K562 (cell line): ENCODE data around the gene TPK1.

Source experiments
- BMI1 ChIP-seq: fragments of 150-350 bp; IDR thresholded peaks from 2 replicates; pipeline ENCODE4 v1.6.1; 2014; ENCODE audit warnings: low read length
- FOXM1 ChIP-seq, 2 experiments: fragments of 450-650 bp in 1 of 2; sonication (generic) in 1 of 2; formaldehyde crosslinking in 1 of 2; IDR thresholded peaks; 2 replicates each; pipeline versions ENCODE4 v1.6.1 to v1.9.0; 2017 to 2022; ENCODE audit warnings: low read depth in 2 of 2, mild to moderate bottlenecking in 2 of 2, missing genetic modification reagents in 1 of 2, moderate library complexity in 1 of 2
- GTF2F1 ChIP-seq: IDR thresholded peaks from 2 replicates; pipeline ENCODE4 v1.6.1; 2011; ENCODE audit warnings: low read depth, low read length, improper control_type of control experiment
- IRF1 ChIP-seq: sonication (generic); formaldehyde crosslinking; IDR thresholded peaks from 2 replicates; pipeline ENCODE4 v1.8.0; 2022; ENCODE audit warnings: missing genetic modification reagents, mild to moderate bottlenecking, borderline replicate concordance
- KDM4B ChIP-seq, 2 experiments: fragments of 450-650 bp in 1 of 2; sonication (generic) in 1 of 2; IDR thresholded peaks; 2 replicates each; pipeline ENCODE4 v1.6.1; 2016 to 2017; ENCODE audit warnings: borderline replicate concordance in 2 of 2, antibody characterized with exemption in 1 of 2, low read depth in 1 of 2, mild to moderate bottlenecking in 1 of 2
- MXI1 ChIP-seq: IDR thresholded peaks from 2 replicates; pipeline ENCODE4 v1.6.1; 2011; ENCODE audit warnings: low read depth, mild to moderate bottlenecking, improper control_type of control experiment, low read length
- NFRKB ChIP-seq: fragments of 450-650 bp; IDR thresholded peaks from 2 replicates; pipeline ENCODE4 v1.6.1; 2016; ENCODE audit warnings: low read depth
- PTBP1 ChIP-seq: fragments of 200-400 bp; formaldehyde crosslinking; IDR thresholded peaks from 2 replicates; pipeline ENCODE4 v1.6.1; 2017; ENCODE audit warnings: low read depth, low read length
- RNF2 ChIP-seq: sonication (generic); IDR thresholded peaks from 2 replicates; pipeline ENCODE4 v1.6.1; 2016
- SAFB2 ChIP-seq: fragments of 200-400 bp; formaldehyde crosslinking; IDR thresholded peaks from 2 replicates; pipeline ENCODE4 v1.6.1; 2018; ENCODE audit warnings: borderline replicate concordance, low read length, low read depth, moderate library complexity; ENCODE audit not compliant: severe bottlenecking
- SIN3A ChIP-seq, 2 experiments: fragments of 150-350 bp in 1 of 2; IDR thresholded peaks; 2 replicates each; pipeline ENCODE4 v1.6.1; 2011 to 2016; ENCODE audit warnings: borderline replicate concordance in 2 of 2, low read depth in 2 of 2, low read length in 2 of 2, mild to moderate bottlenecking in 2 of 2, moderate library complexity in 2 of 2; ENCODE audit not compliant: control insufficient read depth in 1 of 2

GRCh38 chr7:144481833-144482232 lies 354.0 kb downstream of the TPK1 start:
- TF ChIP-seq RNF2 (no peak), IRF1 (CRISPR knock-in tag) (no peak), MXI1 (no peak), FOXM1 (IDR thresholded peaks at IDR 0.05; ENCODE audit: low read depth) (no peak), FOXM1 (CRISPR knock-in tag; IDR thresholded peaks at IDR 0.05; ENCODE audit: low read depth) (no peak), BMI1 (no peak), KDM4B (IDR thresholded peaks at IDR 0.05; ENCODE audit: borderline replicate concordance in 2 of 2, low read depth in 1 of 2) (no peak), NFRKB (no peak), GTF2F1 (no peak), SIN3A (IDR thresholded peaks at IDR 0.05; ENCODE audit: borderline replicate concordance in 2 of 2, control insufficient read depth in 1 of 2, low read depth in 2 of 2, low read length in 2 of 2) (no peak), SAFB2 (no peak), PTBP1 (no peak)
